ENCODE measurements around the gene TEDC2. TPM values are rescaled to one million over a fixed set of nuclear protein-coding genes. Genes with fewer than 3 reads are reported as not detected.
"Not testable (repeated sequence)": the region's sequence is repeated elsewhere in the genome, so short reads cannot be mapped to it uniquely, and the experiment has no call there.

The TEDC2 gene
- total RNA-seq, 1 donor from 2014 or later, result not detected

DNA sequence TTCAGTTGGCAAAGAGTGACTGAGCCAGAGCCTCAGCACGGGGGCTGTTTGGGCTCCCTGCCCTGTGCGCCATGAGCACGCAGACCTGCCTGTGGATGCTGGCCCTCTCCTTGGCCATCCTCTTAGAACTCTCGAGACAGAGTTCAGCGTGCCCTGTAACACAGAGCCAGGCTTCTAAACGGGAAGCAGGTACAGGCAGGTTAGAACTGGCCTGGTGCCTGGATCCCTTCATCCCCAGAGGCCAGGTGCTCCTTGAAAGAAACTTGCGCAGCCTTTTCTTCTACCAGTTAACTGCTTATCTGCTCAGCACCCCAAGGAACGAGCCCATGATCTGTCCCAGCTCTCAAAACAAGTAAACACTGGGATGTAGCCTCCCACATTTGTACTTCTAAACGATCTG is 23.8 kb upstream of the TEDC2 start:
- Histone ChIP-seq H3K4me1 (no peaks in the 10 kb centered on the region), H3K9me3 (no peaks in the 10 kb centered on the region), H3K36me3 (no peaks in the 10 kb centered on the region), H3K4me3 (no peak overlapping the region), H3K27me3 (no peaks in the 10 kb centered on the region), H3K27ac (no peak overlapping the region)
- no peak for DNase-seq (ENCODE audit: low spot score in 2 of 2)
- intact Hi-C loops (cut with DNase I), result no loop called here
- TF ChIP-seq, protein P1, sequence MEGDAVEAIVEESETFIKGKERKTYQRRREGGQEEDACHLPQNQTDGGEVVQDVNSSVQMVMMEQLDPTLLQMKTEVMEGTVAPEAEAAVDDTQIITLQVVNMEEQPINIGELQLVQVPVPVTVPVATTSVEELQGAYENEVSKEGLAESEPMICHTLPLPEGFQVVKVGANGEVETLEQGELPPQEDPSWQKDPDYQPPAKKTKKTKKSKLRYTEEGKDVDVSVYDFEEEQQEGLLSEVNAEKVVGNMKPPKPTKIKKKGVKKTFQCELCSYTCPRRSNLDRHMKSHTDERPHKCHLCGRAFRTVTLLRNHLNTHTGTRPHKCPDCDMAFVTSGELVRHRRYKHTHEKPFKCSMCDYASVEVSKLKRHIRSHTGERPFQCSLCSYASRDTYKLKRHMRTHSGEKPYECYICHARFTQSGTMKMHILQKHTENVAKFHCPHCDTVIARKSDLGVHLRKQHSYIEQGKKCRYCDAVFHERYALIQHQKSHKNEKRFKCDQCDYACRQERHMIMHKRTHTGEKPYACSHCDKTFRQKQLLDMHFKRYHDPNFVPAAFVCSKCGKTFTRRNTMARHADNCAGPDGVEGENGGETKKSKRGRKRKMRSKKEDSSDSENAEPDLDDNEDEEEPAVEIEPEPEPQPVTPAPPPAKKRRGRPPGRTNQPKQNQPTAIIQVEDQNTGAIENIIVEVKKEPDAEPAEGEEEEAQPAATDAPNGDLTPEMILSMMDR (IDR thresholded peaks at IDR 0.05), result no peak

DNA sequence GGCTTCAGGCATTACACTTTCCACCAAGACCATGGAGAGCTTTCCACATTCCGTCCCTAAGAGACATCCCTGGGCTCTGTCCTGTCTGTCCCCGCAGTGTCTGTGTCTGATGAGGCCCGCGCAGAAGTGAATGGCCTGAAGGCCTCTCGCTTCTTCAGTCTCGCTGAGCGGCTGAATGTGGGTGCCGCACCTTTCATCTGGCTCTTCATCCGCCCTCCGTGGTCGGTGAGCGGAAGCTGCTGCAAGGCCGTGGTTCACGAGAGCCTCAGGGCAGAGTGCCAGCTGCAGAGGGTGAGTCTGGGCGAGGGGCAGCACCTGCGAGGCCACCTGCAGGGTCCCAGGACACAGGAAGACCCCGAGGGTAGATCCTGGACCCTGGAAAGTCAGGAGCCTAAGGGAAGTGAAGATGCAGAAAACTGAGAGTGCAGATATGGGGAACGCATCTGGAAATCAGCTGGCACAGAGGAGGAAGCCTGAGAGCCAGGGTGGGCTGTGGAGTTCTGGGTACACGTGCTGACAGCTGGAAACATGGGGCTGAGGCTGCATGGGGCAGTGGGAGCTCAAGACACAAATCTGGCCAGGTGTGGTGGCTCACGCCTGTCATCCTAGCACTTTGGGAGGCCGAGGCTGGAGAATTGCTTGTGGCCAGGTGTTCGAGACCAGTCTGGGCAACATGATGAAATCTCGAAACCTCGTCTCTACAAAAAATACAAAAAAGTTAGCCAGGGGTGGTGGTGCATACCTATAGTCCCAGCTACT is 22.7 kb upstream of the TEDC2 start:
- TF ChIP-seq, protein P1 (IDR thresholded peaks at IDR 0.05), result no peak
- Histone ChIP-seq H3K9me3 (no peaks in the 10 kb centered on the region), H3K4me3 (no peak overlapping the region), H3K27ac (no peak overlapping the region), H3K36me3 (no peaks in the 10 kb centered on the region), H3K4me1 (no peaks in the 10 kb centered on the region), H3K27me3 (no peaks in the 10 kb centered on the region)
- intact Hi-C loops (cut with DNase I), result no loop called here
- DNase-seq (ENCODE audit: low spot score in 2 of 2), result no peak

DNA sequence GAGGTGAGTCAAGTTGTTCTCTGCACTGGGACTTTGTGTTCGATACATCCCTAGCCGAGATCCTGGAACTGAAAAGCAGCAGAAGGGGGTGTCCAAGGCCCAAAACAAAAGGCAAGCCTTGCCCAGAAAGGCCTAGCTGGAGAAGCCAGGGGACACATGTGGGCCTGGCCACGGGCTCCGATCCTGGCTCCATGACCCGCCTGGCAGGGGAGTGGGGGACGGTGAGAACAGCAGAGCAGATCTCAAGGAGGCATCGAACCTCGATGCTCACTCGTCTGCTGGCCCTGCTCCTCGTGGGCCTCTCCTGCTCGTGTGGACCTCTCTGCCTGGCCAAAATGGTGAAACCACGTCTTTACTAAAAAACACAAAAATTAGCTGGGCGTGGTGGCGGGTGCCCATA is 21.8 kb upstream of the TEDC2 start:
- H3K36me3 ChIP-seq, result no peaks in the 10 kb centered on the region

DNA sequence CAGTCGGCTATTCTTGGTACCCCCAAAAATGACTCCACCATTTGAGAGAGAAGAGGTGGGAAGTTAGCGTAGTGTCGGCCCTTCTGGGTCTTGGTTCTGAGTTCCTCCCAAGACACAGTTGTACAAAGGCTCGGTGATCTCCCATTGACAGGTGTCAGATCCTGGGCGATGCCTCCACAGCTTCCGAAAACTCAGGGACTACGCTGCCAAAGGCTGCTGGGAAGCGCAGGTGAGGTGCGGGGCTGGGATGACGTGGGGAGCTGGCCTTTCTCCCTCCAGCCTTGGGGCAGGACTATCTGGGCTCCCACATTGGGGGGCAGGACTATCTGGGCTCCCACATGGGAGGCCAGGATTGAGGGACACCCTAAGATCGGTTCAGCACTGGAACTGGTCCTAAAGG is 20.3 kb upstream of the TEDC2 start:
- Histone ChIP-seq H3K36me3 (no peaks in the 10 kb centered on the region), H3K4me1 (no peaks in the 10 kb centered on the region), H3K4me3 (no peak overlapping the region), H3K9me3 (no peaks in the 10 kb centered on the region), H3K27ac (no peak overlapping the region), H3K27me3 (no peaks in the 10 kb centered on the region)
- no peak for DNase-seq (ENCODE audit: low spot score in 2 of 2)
- intact Hi-C loops (cut with DNase I), result no loop called here
- TF ChIP-seq, protein P1 (IDR thresholded peaks at IDR 0.05), result no peak

More for the DNA sequence above, 21.8 kb upstream of the TEDC2 start:
- TF ChIP-seq, protein P1 (IDR thresholded peaks at IDR 0.05), result no peak
- H3K27ac ChIP-seq, result no peak overlapping the region
- DNase-seq (ENCODE audit: low spot score in 2 of 2), result no peak
- no peaks in the 10 kb centered on the region for H3K4me1 ChIP-seq
- intact Hi-C loops (cut with DNase I), result no loop called here
- H3K9me3 ChIP-seq, result no peaks in the 10 kb centered on the region
- H3K4me3 ChIP-seq, result no peak overlapping the region
- no peaks in the 10 kb centered on the region for H3K27me3 ChIP-seq

DNA sequence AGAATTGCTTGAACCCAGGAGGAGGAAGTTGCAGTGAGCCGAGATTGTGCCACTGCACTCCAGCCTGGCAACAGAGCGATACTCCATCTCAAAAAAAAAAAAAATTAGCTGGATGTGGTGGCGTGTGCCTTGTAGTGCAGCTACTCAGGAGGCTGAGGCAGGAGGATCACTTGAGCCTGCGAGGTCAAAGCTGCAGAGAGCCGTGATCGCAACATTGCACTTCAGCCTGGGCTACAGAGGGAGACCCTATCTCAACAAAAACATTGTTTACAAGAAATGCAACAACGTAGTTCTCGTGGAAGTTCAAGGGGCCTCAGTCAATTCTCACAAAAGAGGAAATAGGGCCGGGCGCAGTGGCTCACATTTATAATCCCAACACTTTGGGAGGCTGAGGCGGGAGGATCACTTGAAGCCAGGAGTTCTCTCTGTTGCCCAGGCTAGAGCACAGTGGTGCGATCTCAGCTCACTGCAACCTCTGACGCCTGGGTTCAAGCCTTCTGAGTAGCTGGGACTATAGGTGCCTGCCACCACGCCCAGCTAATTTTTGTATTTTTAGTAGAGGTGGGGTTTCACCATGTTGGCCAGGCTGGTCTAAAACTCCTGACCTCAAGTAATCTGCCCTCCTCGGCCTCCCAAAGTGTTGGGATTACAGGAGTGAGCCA is 18.6 kb upstream of the TEDC2 start:
- H3K4me1 ChIP-seq; H3K27me3 ChIP-seq; H3K9me3 ChIP-seq; H3K27ac ChIP-seq; H3K4me3 ChIP-seq; H3K36me3 ChIP-seq; DNase-seq (ENCODE audit: low spot score in 2 of 2); intact Hi-C loops (cut with DNase I): not testable (repeated sequence)

DNA sequence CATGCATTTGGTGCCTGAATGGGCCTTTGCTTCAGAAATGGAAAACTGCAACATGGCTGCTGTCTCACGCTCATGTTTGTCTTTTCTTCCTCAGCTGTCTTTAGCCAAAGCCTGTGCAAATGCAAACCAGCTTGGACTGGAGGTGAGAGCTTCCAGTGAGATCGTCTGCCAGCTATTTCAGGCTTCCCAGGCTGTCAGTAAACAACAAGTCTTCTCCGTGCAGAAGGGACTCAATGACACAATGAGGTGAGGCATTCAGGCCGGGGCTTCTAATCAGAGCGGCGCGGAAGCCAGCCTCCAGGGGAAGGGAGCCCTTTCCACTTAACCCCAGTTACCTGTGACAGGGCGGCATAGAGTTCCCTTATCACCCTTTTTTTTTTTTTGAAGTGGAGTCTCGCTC is 16.4 kb upstream of the TEDC2 start:
- Histone ChIP-seq H3K4me3 (no peak overlapping the region), H3K27ac (no peak overlapping the region), H3K9me3 (no peaks in the 10 kb centered on the region), H3K27me3 (no peaks in the 10 kb centered on the region), H3K36me3 (peaks cover 0 to 5% of the 10 kb centered on the region in 2 donors), H3K4me1 (no peaks in the 10 kb centered on the region)
- DNase-seq (ENCODE audit: low spot score in 2 of 2), result no peak
- TF ChIP-seq, protein P1 (IDR thresholded peaks at IDR 0.05), result no peak
- intact Hi-C loops (cut with DNase I), result no loop called here

Measured in ascending aorta (tissue), 2 donors.